Hepatic stellate cell (primary cell): ENCODE measurements around the gene CDK14.

ENCODE experiments used
- DNase-seq: peaks from one replicate; pipeline ENCODE4 v3.0.0; 2011; ENCODE audit warnings: low spot score

Gene CDK14

DNA sequence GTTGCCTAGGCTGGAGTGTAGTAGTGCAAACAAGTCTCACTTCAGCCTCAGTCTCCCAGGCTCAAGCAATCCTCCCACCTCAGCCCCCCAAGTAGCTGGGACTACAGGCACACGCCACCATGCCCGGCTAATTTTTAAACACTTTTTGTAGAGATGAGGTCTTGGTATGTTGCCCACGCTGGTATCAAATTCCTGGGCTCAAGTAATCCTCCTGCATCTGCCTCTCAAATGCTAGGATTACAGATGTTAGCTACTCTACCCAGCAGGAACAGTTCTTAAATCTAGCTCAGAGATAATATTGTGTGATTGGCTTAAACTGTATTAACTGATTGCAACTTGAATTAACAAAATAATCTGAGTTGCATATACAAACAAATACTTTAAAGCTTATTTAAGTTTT is 82.9 kb downstream of the CDK14 start:
- no peak for DNase-seq

- DNase-seq, result no peak
These were observed 84.4 kb downstream of the CDK14 start for GRCh38 chr7:90680484-90680883.

DNA sequence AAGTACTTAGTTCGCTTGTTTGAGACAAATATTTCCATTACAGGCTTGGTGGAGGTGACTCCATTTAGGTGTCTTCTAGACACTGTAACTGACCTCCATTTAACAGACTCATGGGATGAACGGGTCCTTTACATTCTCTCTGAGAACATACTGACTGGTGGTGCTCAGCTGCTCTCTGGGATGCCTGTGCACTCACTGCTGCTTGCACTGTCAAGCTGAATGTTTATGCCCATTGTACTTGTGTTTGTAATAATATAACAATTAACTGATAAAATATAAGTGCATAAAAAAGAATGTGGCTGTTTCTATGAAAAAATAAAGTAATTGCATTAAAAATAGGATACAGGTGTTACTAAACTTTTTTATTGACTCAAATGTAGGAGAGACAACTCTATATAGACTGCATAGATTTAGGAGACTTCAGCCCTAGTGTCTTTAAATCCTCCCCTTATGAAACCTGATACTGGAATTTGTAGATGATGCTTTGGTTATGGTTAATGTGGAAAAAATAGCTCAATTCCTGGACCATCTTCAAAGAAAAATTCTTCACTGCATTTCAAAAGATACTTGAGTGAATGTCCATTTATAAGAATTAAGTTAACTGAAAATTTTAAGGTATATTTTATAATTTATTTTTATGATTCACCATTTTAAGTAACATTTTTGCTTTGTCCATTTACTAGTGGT is 85.4 kb downstream of the CDK14 start:
- DNase-seq, result no peak

DNA sequence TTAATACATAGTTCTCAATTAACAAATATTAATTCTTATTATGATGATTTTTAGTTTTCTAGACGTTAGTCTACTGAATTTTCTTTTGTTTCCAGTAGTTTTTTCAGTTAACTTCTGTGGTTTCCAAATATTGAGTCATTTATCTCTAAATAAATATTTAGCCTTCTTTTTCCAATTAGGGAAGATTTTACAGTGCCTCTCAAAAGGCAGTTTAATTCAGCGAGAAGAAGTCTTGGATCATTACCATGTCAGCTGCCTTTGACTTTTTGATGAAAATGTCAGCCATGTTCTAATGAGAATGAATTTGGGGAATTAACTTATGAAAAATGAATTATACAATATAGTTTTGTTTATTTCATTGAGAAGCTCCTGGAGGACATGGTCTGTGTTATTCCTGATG is 90.0 kb downstream of the CDK14 start:
- no peak for DNase-seq

DNA sequence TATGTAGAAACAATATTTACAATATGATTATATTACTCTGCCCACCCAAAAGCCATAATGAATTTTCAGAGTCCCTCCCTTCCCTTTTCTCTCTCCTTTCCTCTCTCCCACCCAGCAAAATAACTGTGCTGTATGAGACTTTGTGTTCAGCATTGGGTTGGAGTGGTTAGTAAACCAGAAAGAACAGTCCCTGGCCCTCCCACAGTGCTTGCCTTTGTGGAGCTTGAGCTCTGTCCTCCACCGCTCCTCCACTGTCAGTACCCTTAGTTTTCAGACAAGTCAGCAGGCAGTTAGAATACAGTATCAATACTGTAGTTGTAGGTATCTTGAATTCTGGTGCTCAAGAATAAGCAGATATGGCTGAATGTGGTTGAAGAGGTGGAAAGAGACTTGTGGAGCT is 92.7 kb downstream of the CDK14 start:
- no peak for DNase-seq

DNA sequence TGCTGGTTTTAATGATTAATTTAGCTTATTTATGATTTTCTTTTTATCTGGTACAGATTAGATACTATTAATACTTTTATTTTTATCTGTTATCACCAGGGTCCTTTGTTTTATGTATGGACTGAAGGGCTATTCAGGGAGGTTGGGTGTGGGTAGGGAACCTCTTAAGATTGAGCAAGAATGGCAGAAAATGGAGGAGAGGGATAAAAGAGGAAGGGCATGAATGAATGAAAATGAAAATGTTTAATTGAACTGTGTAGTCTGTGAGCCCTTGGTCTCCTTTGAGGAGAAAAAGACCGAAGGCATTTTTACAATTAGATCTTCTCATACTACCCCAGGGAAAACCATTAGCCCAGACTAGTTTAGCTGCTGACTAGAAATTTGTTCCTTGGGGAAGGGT is 93.1 kb downstream of the CDK14 start:
- DNase-seq, result no peak

DNA sequence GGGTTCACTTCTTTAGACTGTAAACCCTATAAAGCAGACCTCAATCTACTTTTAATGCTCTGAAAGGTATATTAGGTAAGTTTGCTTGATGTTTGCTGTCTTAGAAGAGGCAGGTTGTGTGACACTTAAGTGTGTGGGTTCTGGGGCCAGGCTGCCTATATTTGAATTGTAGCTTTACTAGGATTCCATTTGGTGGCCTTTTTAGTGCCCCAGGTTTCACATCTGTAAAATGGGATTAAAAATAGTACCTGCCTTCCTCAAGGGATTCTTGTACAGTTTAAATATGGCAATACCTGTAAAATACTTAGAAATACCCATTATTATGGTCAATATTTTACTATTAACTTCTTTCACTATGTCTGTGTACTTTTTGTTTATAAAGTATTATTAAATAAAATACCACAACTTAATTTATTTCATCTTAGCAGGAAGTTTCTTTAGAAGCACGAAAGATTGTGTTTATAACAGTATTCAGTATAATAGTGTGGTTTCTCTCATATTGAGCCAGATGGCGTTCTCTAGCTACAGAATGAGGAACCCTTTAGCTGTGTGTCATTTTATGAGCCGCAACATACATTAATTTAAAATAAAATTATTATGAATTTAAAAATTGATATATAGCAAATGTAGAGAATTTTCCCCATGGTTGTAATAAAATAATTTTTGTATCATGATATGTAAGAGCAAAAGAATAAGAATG is 94.2 kb downstream of the CDK14 start:
- DNase-seq, result no peak

GRCh38 chr7:90692396-90692795 is 96.3 kb downstream of the CDK14 start:
- DNase-seq, result no peak

- DNase-seq, result no peak
These were observed 96.8 kb downstream of the CDK14 start for GRCh38 chr7:90692947-90693346.

GRCh38 chr7:90693939-90694338 is 97.8 kb downstream of the CDK14 start:
- DNase-seq, result no peak

- DNase-seq, result no peak
These were observed 102.5 kb downstream of the CDK14 start for GRCh38 chr7:90698616-90699015.

DNA sequence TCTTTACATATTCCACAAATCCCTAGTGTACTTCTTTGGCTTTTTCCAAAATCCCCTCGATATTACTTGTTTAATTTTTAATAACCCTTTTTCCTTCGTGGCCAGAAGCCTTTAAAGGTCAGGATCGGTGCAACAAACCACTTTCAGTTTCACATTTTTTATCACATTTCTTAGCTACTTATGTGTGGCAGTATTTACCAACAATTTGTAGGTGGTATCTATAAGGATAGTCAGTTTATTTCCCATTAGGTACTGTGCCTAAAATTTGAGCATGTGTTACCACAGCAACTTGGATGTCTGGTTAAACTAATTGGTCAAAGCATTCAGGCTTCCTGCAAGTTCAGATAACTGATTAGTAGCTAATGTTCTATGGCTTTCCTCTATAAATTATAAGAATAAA is 104.9 kb downstream of the CDK14 start:
- DNase-seq, result no peak

- DNase-seq, result no peak
These were observed 105.7 kb downstream of the CDK14 start for GRCh38 chr7:90701771-90702170.

DNA sequence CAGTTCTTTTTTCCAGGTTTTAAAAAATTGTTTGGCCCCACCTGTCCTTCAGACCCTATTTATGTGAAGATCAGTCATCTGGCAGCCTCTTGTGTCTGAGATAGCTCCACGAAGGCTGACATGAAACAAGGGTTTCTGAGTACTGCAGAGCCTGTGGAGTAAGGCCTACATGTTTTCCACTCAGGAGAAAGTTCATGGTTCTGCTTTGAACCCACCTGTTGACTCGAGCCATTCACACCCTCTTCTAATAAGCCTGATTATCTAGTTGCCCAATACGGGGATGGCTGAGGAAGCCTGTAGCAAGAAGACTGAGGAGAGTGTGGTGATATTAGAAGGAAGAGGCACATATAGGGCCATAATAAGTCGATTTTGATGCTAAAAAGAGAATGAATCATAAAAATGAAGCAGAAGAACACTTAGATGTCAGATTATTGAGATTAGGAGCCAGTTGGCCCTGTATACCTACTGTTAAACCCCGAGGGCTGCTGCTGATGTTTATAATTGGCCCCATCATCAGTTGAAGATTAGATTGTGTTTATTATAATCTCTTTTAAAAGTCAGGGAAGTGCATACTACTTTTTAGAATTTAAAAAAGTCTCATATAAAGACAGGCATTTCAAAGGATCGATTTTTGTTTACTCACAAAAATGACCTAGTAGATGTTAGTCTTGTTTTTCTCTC is 109.4 kb downstream of the CDK14 start:
- DNase-seq, result no peak

GRCh38 chr7:90706072-90706716 is 110.1 kb downstream of the CDK14 start:
- DNase-seq, result no peak

- DNase-seq, result no peak
These were observed 112.8 kb downstream of the CDK14 start for GRCh38 chr7:90708841-90709317.

- no peak for DNase-seq
These were observed 113.7 kb downstream of the CDK14 start for GRCh38 chr7:90709501-90710465.

DNA sequence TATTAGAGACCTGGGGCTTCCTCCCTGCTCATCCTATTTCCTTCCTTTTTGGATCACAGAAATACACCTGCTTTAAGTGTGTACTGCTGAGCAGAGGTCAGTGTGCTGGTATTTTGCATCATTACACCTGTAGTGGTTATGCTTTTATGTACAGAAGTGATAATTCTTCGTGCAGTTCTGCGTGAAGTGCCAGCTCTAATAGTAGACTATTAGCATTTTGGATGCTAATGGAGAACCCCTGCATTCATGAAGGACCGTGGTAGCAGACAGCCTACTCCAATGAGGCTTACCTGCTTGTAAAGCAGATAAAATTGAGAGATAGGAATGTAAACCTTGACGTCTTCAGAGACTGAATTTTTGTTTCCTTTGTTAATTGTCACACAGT is 114.3 kb downstream of the CDK14 start:
- DNase-seq, result no peak

DNA sequence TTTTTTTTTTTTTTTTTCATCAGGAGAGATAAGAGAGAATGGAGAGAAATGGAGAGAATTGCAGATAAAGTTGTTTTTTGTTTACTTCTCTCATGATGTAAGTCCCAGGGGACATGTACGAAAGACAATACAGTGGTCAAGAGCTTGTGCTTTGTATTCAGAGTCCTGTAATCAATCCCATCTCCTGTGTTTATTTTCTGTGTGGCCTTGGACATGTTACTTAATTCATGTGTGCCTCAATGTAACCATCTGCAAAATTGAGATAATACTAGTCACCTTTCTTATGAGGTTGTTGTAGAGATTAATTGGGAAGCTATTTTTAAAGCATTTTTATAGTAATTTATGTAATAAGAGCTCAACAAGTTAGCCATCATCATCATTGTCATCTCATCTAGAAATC is 117.5 kb downstream of the CDK14 start:
- no peak for DNase-seq

DNA sequence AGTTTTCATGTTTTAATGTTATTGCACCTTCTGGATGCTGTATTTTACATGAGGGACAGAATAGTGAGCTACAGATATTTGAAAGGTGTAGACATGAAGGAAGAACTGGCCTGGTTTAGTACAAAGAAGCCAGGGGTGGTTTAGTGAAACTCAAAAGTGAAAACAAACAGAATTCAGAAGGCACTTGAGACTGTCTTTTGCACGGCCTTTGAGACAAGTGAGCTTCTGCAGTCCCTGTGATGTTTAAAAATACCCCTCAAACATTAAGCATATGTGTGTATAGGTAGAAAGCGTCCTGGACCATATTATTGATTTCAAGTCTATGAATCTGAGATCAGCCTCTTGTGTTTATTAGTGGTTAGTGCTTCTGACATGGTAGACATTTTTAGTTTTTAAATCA is 118.9 kb downstream of the CDK14 start:
- DNase-seq, result no peak

DNA sequence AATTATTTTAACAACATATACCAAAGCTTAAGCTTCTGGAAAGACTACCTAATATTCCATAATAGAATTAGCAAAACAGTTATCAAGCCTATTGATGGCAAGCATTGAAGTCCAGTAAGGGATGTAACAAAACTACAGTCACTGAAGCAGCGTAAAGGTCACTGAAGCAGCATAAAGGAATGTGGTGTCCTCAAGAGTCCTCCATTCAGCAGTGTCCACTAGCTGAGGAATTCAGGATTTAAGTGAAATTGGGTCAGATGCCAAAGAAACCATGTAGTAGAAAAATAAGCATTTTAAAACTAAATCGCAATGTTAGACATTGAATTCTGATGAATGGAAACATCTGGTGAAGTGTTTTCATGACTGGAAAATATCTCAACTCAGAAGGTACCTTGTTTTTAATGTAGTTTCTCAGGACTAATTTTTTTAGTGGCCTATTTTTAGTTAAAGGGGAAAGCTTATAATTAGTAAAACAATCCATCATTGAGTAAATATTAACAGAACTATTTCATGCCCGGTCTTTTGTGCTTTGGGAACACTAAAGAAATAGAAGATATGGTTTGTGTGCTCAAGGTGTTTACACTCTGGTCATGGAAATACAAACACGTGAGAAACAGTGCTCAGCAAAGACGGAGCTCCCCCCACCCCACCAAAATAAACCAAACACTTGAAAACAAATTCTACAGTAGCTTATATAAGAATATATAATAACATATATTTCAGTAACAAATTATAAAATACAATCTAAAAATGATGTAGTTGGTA is 121.4 kb downstream of the CDK14 start:
- DNase-seq, result no peak
